HCT116 (cell line): Measurements from ENCODE around the gene EFNB2. TPM values are rescaled to one million over a fixed set of nuclear protein-coding genes. Genes with fewer than 3 reads are reported as not detected.

Source experiments
- ATAC-seq: fragments of 200-7000 bp; cut with Tn5 transposase; 2 replicates; pipeline ENCODE4 v1.9.1; 2020; ENCODE audit warnings: mild to moderate bottlenecking, moderate library complexity
- BruUV-seq: library from RNA; stranded (reverse); fragments of 400-500 nt; replicated peaks from 2 replicates; lab custom pipeline; 2021; lab: Mats Ljungman, UMichigan
- CTCF ChIA-PET: fragments of 300-600 bp; sonication (Branson Sonifier 250); formaldehyde crosslinking; loops from one replicate; lab custom pipeline; 2021; ENCODE audit warnings: antibody characterized with exemption; lab: Charles Lee
- POLR2A ChIA-PET: fragments of 300-600, 350-600 bp; sonication (Branson Sonifier 250); formaldehyde crosslinking; loops from one replicate; lab custom pipeline; 2021; ENCODE audit warnings: antibody characterized with exemption; lab: Charles Lee
- RAD21 ChIA-PET, 2 experiments: fragments of 300-600 bp; sonication (Branson Sonifier 250); formaldehyde crosslinking; loops; one replicate each; lab custom pipeline; 2023; ENCODE audit warnings: low total read pairs in 2 of 2; ENCODE audit not compliant: uncharacterized antibody in 2 of 2, unreplicated experiment in 2 of 2, low non-redundant PET in 1 of 2; lab: Charles Lee
- DNase-seq: peaks from one replicate; pipeline ENCODE4 v3.0.0-alpha.2; 2010; ENCODE audit warnings: low read depth, low spot score
- H2AFZ ChIP-seq: fragments of 200-600 bp; shearing (Covaris generic), sonication (generic); 2 replicates; pipeline ENCODE4 v1.6.1; 2017; ENCODE audit warnings: low read depth, mixed run types, mixed read lengths, antibody characterized with exemption, low read length; ENCODE audit not compliant: poor library complexity, severe bottlenecking
- H3K27ac ChIP-seq: 2 replicates; pipeline ENCODE4 v1.5.1; 2012; ENCODE audit warnings: low read depth, low read length
- H3K27me3 ChIP-seq: fragments of 200-600 bp; sonication (generic); 2 replicates; pipeline ENCODE4 v1.6.1; 2016; ENCODE audit warnings: mixed run types, low read length, mixed read lengths; ENCODE audit not compliant: insufficient read depth
- H3K36me3 ChIP-seq, 2 experiments: fragments of 200-500 bp in 1 of 2; fragments of 200-600 bp in 1 of 2; sonication (Bioruptor generic) in 1 of 2; sonication (generic) in 1 of 2; 2 replicates each; pipeline versions ENCODE4 v1.5.1 to v1.6.1; 2014 to 2016; ENCODE audit warnings: low read length in 2 of 2, inconsistent platforms in 1 of 2, mixed read lengths in 1 of 2, mixed run types in 1 of 2; ENCODE audit not compliant: insufficient read depth in 2 of 2, control insufficient read depth in 1 of 2
- H3K4me1 ChIP-seq, 2 experiments: fragments of 200-600 bp in 1 of 2; sonication (generic) in 1 of 2; 2 replicates each; pipeline versions ENCODE4 v1.5.1 to v1.6.1; 2012 to 2017; ENCODE audit warnings: low read length in 2 of 2, inconsistent platforms in 1 of 2, mild to moderate bottlenecking in 1 of 2, mixed read lengths in 1 of 2, mixed run types in 1 of 2, moderate library complexity in 1 of 2; ENCODE audit not compliant: insufficient read depth in 2 of 2, control insufficient read depth in 1 of 2
- H3K4me2 ChIP-seq: fragments of 200-600 bp; sonication (generic); 2 replicates; pipeline ENCODE4 v1.6.1; 2017; ENCODE audit warnings: mixed run types, low read length, mixed read lengths
- H3K4me3 ChIP-seq, 2 experiments: fragments of 200-600 bp in 1 of 2; sonication (generic) in 1 of 2; replicated peaks in 1 of 2; 2 replicates each; pipeline ENCODE4 v1.5.1; 2011 to 2016; ENCODE audit warnings: low read length in 2 of 2, control low read depth in 1 of 2, low read depth in 1 of 2, mild to moderate bottlenecking in 1 of 2, mixed read lengths in 1 of 2, mixed run types in 1 of 2
- H3K79me2 ChIP-seq: fragments of 200-600 bp; sonication (generic); 2 replicates; pipeline ENCODE4 v1.6.1; 2017; ENCODE audit warnings: mild to moderate bottlenecking, mixed run types, low read length, moderate library complexity, mixed read lengths; ENCODE audit not compliant: insufficient read depth
- H3K9ac ChIP-seq: fragments of 200-600 bp; sonication (generic); 2 replicates; pipeline ENCODE4 v1.6.1; 2016; ENCODE audit warnings: low read length, mixed read lengths
- H3K9me2 ChIP-seq: fragments of 200-600 bp; sonication (generic), shearing (Covaris generic); 2 replicates; pipeline ENCODE4 v1.6.1; 2017; ENCODE audit warnings: mixed run types, mild to moderate bottlenecking, moderate library complexity; ENCODE audit not compliant: insufficient read depth
- H3K9me3 ChIP-seq, 2 experiments: fragments of 200-500 bp in 1 of 2; fragments of 200-600 bp in 1 of 2; sonication (Bioruptor generic) in 1 of 2; sonication (generic) in 1 of 2; 2 replicates each; pipeline ENCODE4 v1.6.1; 2014 to 2017; ENCODE audit warnings: low read length in 2 of 2, mixed read lengths in 2 of 2, inconsistent platforms in 1 of 2, low read depth in 1 of 2, mild to moderate bottlenecking in 1 of 2, mixed run types in 1 of 2, moderate library complexity in 1 of 2; ENCODE audit not compliant: control insufficient read depth in 1 of 2, insufficient read depth in 1 of 2
- H4K20me1 ChIP-seq: fragments of 200-600 bp; sonication (generic), shearing (Covaris generic); 2 replicates; pipeline ENCODE4 v1.6.1; 2017; ENCODE audit warnings: mixed run types, mild to moderate bottlenecking, moderate library complexity; ENCODE audit not compliant: insufficient read depth
- CEBPB ChIP-seq: IDR thresholded peaks from 2 replicates; pipeline ENCODE4 v1.6.1; 2012; ENCODE audit warnings: low read depth
- EGR1 ChIP-seq: IDR thresholded peaks from 2 replicates; pipeline ENCODE4 v1.6.1; 2012; ENCODE audit warnings: low read depth
- ELF1 ChIP-seq: IDR thresholded peaks from 2 replicates; pipeline ENCODE4 v1.6.1; 2012; ENCODE audit warnings: low read depth, borderline replicate concordance
- EZH2 ChIP-seq: fragments of 200-600 bp; sonication (generic); IDR thresholded peaks from 2 replicates; pipeline ENCODE4 v1.6.1; 2017; ENCODE audit warnings: antibody characterized with exemption, mixed run types
- EZH2phosphoT487 ChIP-seq: fragments of 200-600 bp; IDR thresholded peaks from 2 replicates; pipeline ENCODE4 v1.6.1; 2018; ENCODE audit warnings: antibody characterized with exemption, borderline replicate concordance
- JUND ChIP-seq: IDR thresholded peaks from 2 replicates; pipeline ENCODE4 v1.6.1; 2012
- RAD21 ChIP-seq: IDR thresholded peaks from 2 replicates; pipeline ENCODE4 v1.6.1; 2012; ENCODE audit warnings: low read depth, mild to moderate bottlenecking
- SP1 ChIP-seq: IDR thresholded peaks from 2 replicates; pipeline ENCODE4 v1.6.1; 2012; ENCODE audit warnings: low read depth
- ZNF274 ChIP-seq: fragments of 200-500 bp; sonication (Bioruptor generic); IDR thresholded peaks from 2 replicates; pipeline ENCODE4 v1.6.1; 2014; ENCODE audit warnings: mild to moderate bottlenecking, low read depth, low read length, inconsistent platforms
- intact Hi-C: fragments of 100-400 bp; cut with micrococcal nuclease; formaldehyde crosslinking; loops from 2 replicates; pipeline ENCODE4 v1.10.0; 2022
- total RNA-seq: library from RNA; stranded (reverse); gene quantifications from one replicate; pipeline ENCODE4 v1.2.1, GENCODE V29; 2021; ENCODE audit not compliant: unreplicated experiment
- TF ChIP-seq, protein P1 (sequence below), 3 experiments: fragments of 200-600 bp in 1 of 3; sonication (generic) in 1 of 3; IDR thresholded peaks in 2 of 3; conservative IDR thresholded peaks in 1 of 3; 2 replicates each; pipeline ENCODE4 v1.5.1; 2012 to 2017; ENCODE audit warnings: low read depth in 2 of 3, low read length in 2 of 3, antibody characterized with exemption in 1 of 3, borderline replicate concordance in 1 of 3, control low read depth in 1 of 3, mild to moderate bottlenecking in 1 of 3, mixed read lengths in 1 of 3, mixed run types in 1 of 3, moderate library complexity in 1 of 3; ENCODE audit not compliant: insufficient read depth in 1 of 3
- TF ChIP-seq, protein P2 (sequence below): IDR thresholded peaks from 2 replicates; pipeline ENCODE4 v1.6.1; 2012
- TF ChIP-seq, protein P3 (sequence below): IDR thresholded peaks from 2 replicates; pipeline ENCODE4 v1.6.1; 2012; ENCODE audit warnings: low read depth

The EFNB2 gene
- total RNA-seq, 1 experiment from 2014 or later: 30.9 TPM

GRCh38 chr13:106566641-106567473, 31.4 kb upstream of the EFNB2 start (continued):
- TF ChIP-seq, protein P1, sequence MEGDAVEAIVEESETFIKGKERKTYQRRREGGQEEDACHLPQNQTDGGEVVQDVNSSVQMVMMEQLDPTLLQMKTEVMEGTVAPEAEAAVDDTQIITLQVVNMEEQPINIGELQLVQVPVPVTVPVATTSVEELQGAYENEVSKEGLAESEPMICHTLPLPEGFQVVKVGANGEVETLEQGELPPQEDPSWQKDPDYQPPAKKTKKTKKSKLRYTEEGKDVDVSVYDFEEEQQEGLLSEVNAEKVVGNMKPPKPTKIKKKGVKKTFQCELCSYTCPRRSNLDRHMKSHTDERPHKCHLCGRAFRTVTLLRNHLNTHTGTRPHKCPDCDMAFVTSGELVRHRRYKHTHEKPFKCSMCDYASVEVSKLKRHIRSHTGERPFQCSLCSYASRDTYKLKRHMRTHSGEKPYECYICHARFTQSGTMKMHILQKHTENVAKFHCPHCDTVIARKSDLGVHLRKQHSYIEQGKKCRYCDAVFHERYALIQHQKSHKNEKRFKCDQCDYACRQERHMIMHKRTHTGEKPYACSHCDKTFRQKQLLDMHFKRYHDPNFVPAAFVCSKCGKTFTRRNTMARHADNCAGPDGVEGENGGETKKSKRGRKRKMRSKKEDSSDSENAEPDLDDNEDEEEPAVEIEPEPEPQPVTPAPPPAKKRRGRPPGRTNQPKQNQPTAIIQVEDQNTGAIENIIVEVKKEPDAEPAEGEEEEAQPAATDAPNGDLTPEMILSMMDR (IDR thresholded peaks at IDR 0.05 in 2 of 3, conservative IDR thresholded peaks at IDR 0.05 in 1 of 3; ENCODE audit: borderline replicate concordance in 1 of 3, insufficient read depth in 1 of 3, low read depth in 2 of 3, low read length in 2 of 3): no peak
- TF ChIP-seq, protein P2, sequence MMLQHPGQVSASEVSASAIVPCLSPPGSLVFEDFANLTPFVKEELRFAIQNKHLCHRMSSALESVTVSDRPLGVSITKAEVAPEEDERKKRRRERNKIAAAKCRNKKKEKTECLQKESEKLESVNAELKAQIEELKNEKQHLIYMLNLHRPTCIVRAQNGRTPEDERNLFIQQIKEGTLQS: no peak
- TF ChIP-seq EZH2phosphoT487 (no peak), SP1 (no peak), RAD21 (no peak), JUND (no peak)

GRCh38 chr13:106565127-106565775, 29.8 kb upstream of the EFNB2 start:
- TF ChIP-seq, protein P3, sequence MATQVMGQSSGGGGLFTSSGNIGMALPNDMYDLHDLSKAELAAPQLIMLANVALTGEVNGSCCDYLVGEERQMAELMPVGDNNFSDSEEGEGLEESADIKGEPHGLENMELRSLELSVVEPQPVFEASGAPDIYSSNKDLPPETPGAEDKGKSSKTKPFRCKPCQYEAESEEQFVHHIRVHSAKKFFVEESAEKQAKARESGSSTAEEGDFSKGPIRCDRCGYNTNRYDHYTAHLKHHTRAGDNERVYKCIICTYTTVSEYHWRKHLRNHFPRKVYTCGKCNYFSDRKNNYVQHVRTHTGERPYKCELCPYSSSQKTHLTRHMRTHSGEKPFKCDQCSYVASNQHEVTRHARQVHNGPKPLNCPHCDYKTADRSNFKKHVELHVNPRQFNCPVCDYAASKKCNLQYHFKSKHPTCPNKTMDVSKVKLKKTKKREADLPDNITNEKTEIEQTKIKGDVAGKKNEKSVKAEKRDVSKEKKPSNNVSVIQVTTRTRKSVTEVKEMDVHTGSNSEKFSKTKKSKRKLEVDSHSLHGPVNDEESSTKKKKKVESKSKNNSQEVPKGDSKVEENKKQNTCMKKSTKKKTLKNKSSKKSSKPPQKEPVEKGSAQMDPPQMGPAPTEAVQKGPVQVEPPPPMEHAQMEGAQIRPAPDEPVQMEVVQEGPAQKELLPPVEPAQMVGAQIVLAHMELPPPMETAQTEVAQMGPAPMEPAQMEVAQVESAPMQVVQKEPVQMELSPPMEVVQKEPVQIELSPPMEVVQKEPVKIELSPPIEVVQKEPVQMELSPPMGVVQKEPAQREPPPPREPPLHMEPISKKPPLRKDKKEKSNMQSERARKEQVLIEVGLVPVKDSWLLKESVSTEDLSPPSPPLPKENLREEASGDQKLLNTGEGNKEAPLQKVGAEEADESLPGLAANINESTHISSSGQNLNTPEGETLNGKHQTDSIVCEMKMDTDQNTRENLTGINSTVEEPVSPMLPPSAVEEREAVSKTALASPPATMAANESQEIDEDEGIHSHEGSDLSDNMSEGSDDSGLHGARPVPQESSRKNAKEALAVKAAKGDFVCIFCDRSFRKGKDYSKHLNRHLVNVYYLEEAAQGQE: no peak
- TF ChIP-seq ELF1 (no peak), EZH2phosphoT487 (no peak), ZNF274 (no peak), JUND (no peak), EGR1 (no peak), EZH2 (no peak), CEBPB (no peak), RAD21 (no peak)
- TF ChIP-seq, protein P1 (IDR thresholded peaks at IDR 0.05 in 2 of 3, conservative IDR thresholded peaks at IDR 0.05 in 1 of 3; ENCODE audit: borderline replicate concordance in 1 of 3, insufficient read depth in 1 of 3, low read depth in 2 of 3, low read length in 2 of 3): no peak
- TF ChIP-seq, protein P2: no peak
- H3K4me1 ChIP-seq: peaks cover 20 to 38% of the 10 kb centered on the region in 2 experiments
- H3K9me3 ChIP-seq: no peaks in the 10 kb centered on the region
- RAD21 ChIA-PET: no interaction called here
- H3K27me3 ChIP-seq: no peaks in the 10 kb centered on the region
- ATAC-seq: no peak
- H3K9ac ChIP-seq: no peak overlapping the region
- POLR2A ChIA-PET: no interaction called here
- peaks cover 78% of the 10 kb centered on the region for H3K79me2 ChIP-seq
- no peak overlapping the region for H2AFZ ChIP-seq
- no peaks in the 10 kb centered on the region for H3K9me2 ChIP-seq
- no peaks in the 10 kb centered on the region for H3K36me3 ChIP-seq
- CTCF ChIA-PET: interaction anchor here (1.7 kb wide), 1 partner anchor 55 kb away, joined by 4 read pairs; no protein-coding TSS in a partner anchor
- H4K20me1 ChIP-seq: peaks cover 57% of the 10 kb centered on the region; the same call in 1 of the 2 replicates
- BruUV-seq: no TSS peak
- H3K27ac ChIP-seq: no peak overlapping the region
- peak overlapping the region; percentile 87 for H3K4me2 ChIP-seq
- no peak overlapping the region for H3K4me3 ChIP-seq
- DNase-seq: no peak
- intact Hi-C loops: no loop called here
